GM12878 (cell line): Measurements from ENCODE around the gene DRAP1. TPM values are rescaled to one million over a fixed set of nuclear protein-coding genes. Genes with fewer than 3 reads are reported as not detected.
A peak's percentile ranks its signal among the peaks of the same experiment; 100 is the strongest.

ENCODE experiments used
- ATAC-seq: fragments of 200-7000 bp; cut with Tn5 transposase; 3 replicates; pipeline ENCODE4 v1.9.1; 2020; ENCODE audit warnings: mild to moderate bottlenecking, moderate library complexity
- BruUV-seq: library from RNA; stranded (reverse); fragments of 400-500 nt; replicated peaks from 2 replicates; lab custom pipeline; 2021; lab: Mats Ljungman, UMichigan
- CTCF ChIA-PET: fragments of 300-600 bp; sonication (Branson Sonifier 250); formaldehyde crosslinking; extraction: SDS; loops from one replicate; lab custom pipeline; 2021; ENCODE audit warnings: inconsistent platforms; lab: Yijun Ruan, JAX
- POLR2A ChIA-PET: fragments of 350-600 bp; formaldehyde crosslinking; extraction: SDS; loops from one replicate; lab custom pipeline; 2021; ENCODE audit warnings: inconsistent platforms; lab: Charles Lee
- RAD21 ChIA-PET: fragments of 300-600 bp; sonication (Branson Sonifier 250); formaldehyde crosslinking; loops from one replicate; lab custom pipeline; 2023; ENCODE audit warnings: antibody characterized with exemption; ENCODE audit not compliant: unreplicated experiment; lab: Charles Lee
- SMC1A ChIA-PET: fragments of 300-600 bp; sonication (Branson Sonifier 250); formaldehyde crosslinking; loops from one replicate; lab custom pipeline; 2023; ENCODE audit not compliant: unreplicated experiment, uncharacterized antibody; lab: Charles Lee
- DNase-seq: peaks from one replicate; pipeline ENCODE4 v3.0.0-alpha.2; 2011; ENCODE audit warnings: low read depth, low spot score
- FAIRE-seq: peaks from 3 replicates; lab custom pipeline; 2011; peaks lifted over from hg19 to GRCh38; lab: Jason Lieb, UNC
- H2AFZ ChIP-seq: 2 replicates; pipeline ENCODE4 v1.6.0; 2011; ENCODE audit warnings: low read depth, low read length, control low read depth; ENCODE audit not compliant: control insufficient read depth
- H3K27ac ChIP-seq: 2 replicates; pipeline ENCODE4 v1.5.1; 2011; ENCODE audit warnings: control low read depth; ENCODE audit not compliant: control insufficient read depth, insufficient read depth
- H3K27me3 ChIP-seq, 2 experiments: replicated peaks in 1 of 2; 2 replicates each; pipeline versions ENCODE4 v1.6.0 to v1.6.1; 2011; ENCODE audit warnings: low read length in 1 of 2; ENCODE audit not compliant: control insufficient read depth in 2 of 2, insufficient read depth in 2 of 2
- H3K36me3 ChIP-seq, 2 experiments: 2 replicates each; pipeline ENCODE4 v1.5.1; 2011; ENCODE audit warnings: low read length in 1 of 2; ENCODE audit not compliant: control insufficient read depth in 2 of 2, insufficient read depth in 2 of 2
- H3K4me1 ChIP-seq: 2 replicates; pipeline ENCODE4 v1.6.1; 2011; ENCODE audit warnings: mild to moderate bottlenecking, low read length, moderate library complexity, mixed read lengths; ENCODE audit not compliant: control insufficient read depth, insufficient read depth
- H3K4me2 ChIP-seq: 2 replicates; pipeline ENCODE4 v1.6.0; 2011; ENCODE audit warnings: control low read depth; ENCODE audit not compliant: control insufficient read depth, insufficient read depth
- H3K4me3 ChIP-seq: fragments of 200-600 bp; sonication (generic); 2 replicates; pipeline ENCODE4 v1.5.1; 2016
- H3K79me2 ChIP-seq: 2 replicates; pipeline ENCODE4 v1.6.0; 2011; ENCODE audit warnings: low read length; ENCODE audit not compliant: control insufficient read depth, insufficient read depth
- H3K9ac ChIP-seq: 2 replicates; pipeline ENCODE4 v1.8.0; 2011; ENCODE audit warnings: low read length, control low read depth, mixed read lengths; ENCODE audit not compliant: control insufficient read depth, insufficient read depth
- H3K9me3 ChIP-seq: replicated peaks from 3 replicates; pipeline ENCODE4 v1.5.1; 2011; ENCODE audit warnings: mild to moderate bottlenecking, low read length; ENCODE audit not compliant: control insufficient read depth, insufficient read depth
- H4K20me1 ChIP-seq: 2 replicates; pipeline ENCODE4 v1.6.0; 2011; ENCODE audit not compliant: control insufficient read depth, insufficient read depth
- PAX5 ChIP-seq: IDR thresholded peaks from 2 replicates; pipeline ENCODE4 v1.6.1; 2011; ENCODE audit warnings: low read depth, low read length, borderline replicate concordance
- PML ChIP-seq: IDR thresholded peaks from 2 replicates; pipeline ENCODE4 v1.6.1; 2012; ENCODE audit warnings: low read length, inconsistent platforms
- RAD51 ChIP-seq: fragments of 450-650 bp; IDR thresholded peaks from 2 replicates; pipeline ENCODE4 v1.6.1; 2016; ENCODE audit warnings: moderate library complexity, mild to moderate bottlenecking, inconsistent platforms
- WGBS: methylation state at CpG from one replicate; pipeline ENCODE4 v1.1.6; 2016; ENCODE audit warnings: low lambda C conversion rate; ENCODE audit not compliant: insufficient replicate concordance, insufficient coverage; ENCODE audit errors: missing lambda C conversion rate; 5-methylcytosine and 5-hydroxymethylcytosine counted together
- in situ Hi-C: fragments of 300-500 bp; cut with MboI; formaldehyde crosslinking; loops from 9 replicates; pipeline ENCODE4 v1.14.3; 2018; ENCODE audit warnings: mixed read lengths
- intact Hi-C: fragments of 100-400 bp; cut with micrococcal nuclease; formaldehyde crosslinking; loops from one replicate; pipeline ENCODE4 v1.14.2; 2022; ENCODE audit not compliant: unreplicated experiment
- polyA plus RNA-seq, 11 experiments: library from polyadenylated mRNA; depleted of rRNA in 4 of 11; unstranded in 6 of 11; stranded (reverse) in 5 of 11; fragments of >200 nt; fragmentation: Nextera tagmentation in 4 of 11; fragmentation: Illumina TruSeq in 1 of 11; extraction: Ambion mirVana in 4 of 11; extraction: Trizol in 1 of 11; gene quantifications; 1 replicate in 1 of 11; 2 replicates in 10 of 11; pipeline versions ENCODE4 v1.2.1 to v1.2.3, GENCODE V29; 2011 to 2016; ENCODE audit warnings: inconsistent platforms in 2 of 11, missing spikeins in 2 of 11, low read depth in 1 of 11
- total RNA-seq, 4 experiments: library from RNA; depleted of rRNA in 3 of 4; stranded (reverse); fragments of >200 nt in 3 of 4; fragmentation: Illumina TruSeq in 1 of 4; extraction: Trizol in 1 of 4; gene quantifications; 2 replicates each; pipeline versions ENCODE4 v1.2.1 to v1.2.3, GENCODE V29; 2013 to 2021
- TF ChIP-seq, protein P1 (sequence below): fragments of 450-650 bp; IDR thresholded peaks from 2 replicates; pipeline ENCODE4 v1.6.1; 2017; ENCODE audit warnings: mild to moderate bottlenecking
- TF ChIP-seq, protein P2 (sequence below): IDR thresholded peaks from 2 replicates; pipeline ENCODE4 v1.6.1; 2011; ENCODE audit warnings: borderline replicate concordance, low read depth, mild to moderate bottlenecking, moderate library complexity, mixed read lengths, low read length; ENCODE audit not compliant: insufficient read depth; ENCODE audit errors: extremely low read length
- TF ChIP-seq, protein P3 (sequence below): fragments of 150-350 bp; IDR thresholded peaks from 2 replicates; pipeline ENCODE4 v1.6.1; 2016; ENCODE audit warnings: low read depth, low read length

Gene DRAP1
- total and polyA plus RNA-seq, 10 of the 15 experiments (the other 5 are each of a cell fraction or from before 2014, with no cell fraction given): 9.4 to 163 (median 114) TPM

DNA sequence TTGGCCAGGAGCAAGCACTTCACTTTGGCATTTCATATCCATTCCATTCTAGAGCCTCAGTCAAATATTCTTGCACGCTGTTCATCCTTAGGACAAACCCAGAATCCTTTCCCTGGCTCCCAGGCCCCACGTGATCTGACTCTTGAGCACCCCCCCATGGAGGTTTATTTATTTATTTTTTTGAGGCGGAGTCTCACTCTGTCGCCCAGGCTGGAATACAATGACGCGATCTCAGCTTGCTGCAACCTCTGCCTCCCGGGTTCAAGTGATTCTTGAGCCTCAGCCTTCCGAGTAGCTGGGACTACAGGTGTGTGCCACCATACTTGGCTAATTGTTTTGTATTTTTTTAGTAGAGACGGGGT lies 13.3 kb downstream of the DRAP1 start:
- TF ChIP-seq, protein P1, sequence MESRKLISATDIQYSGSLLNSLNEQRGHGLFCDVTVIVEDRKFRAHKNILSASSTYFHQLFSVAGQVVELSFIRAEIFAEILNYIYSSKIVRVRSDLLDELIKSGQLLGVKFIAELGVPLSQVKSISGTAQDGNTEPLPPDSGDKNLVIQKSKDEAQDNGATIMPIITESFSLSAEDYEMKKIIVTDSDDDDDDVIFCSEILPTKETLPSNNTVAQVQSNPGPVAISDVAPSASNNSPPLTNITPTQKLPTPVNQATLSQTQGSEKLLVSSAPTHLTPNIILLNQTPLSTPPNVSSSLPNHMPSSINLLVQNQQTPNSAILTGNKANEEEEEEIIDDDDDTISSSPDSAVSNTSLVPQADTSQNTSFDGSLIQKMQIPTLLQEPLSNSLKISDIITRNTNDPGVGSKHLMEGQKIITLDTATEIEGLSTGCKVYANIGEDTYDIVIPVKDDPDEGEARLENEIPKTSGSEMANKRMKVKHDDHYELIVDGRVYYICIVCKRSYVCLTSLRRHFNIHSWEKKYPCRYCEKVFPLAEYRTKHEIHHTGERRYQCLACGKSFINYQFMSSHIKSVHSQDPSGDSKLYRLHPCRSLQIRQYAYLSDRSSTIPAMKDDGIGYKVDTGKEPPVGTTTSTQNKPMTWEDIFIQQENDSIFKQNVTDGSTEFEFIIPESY: 0 out of 2 replicates have a peak, but pooled peaks have one; percentile 22
- no peak for TF ChIP-seq PAX5
- TF ChIP-seq, protein P2, sequence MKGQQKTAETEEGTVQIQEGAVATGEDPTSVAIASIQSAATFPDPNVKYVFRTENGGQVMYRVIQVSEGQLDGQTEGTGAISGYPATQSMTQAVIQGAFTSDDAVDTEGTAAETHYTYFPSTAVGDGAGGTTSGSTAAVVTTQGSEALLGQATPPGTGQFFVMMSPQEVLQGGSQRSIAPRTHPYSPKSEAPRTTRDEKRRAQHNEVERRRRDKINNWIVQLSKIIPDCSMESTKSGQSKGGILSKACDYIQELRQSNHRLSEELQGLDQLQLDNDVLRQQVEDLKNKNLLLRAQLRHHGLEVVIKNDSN: peak; percentile 16
- no peak for TF ChIP-seq PML
- TF ChIP-seq RAD51: peak; percentile 47; the same call in 1 of the 2 replicates
- TF ChIP-seq, protein P3, sequence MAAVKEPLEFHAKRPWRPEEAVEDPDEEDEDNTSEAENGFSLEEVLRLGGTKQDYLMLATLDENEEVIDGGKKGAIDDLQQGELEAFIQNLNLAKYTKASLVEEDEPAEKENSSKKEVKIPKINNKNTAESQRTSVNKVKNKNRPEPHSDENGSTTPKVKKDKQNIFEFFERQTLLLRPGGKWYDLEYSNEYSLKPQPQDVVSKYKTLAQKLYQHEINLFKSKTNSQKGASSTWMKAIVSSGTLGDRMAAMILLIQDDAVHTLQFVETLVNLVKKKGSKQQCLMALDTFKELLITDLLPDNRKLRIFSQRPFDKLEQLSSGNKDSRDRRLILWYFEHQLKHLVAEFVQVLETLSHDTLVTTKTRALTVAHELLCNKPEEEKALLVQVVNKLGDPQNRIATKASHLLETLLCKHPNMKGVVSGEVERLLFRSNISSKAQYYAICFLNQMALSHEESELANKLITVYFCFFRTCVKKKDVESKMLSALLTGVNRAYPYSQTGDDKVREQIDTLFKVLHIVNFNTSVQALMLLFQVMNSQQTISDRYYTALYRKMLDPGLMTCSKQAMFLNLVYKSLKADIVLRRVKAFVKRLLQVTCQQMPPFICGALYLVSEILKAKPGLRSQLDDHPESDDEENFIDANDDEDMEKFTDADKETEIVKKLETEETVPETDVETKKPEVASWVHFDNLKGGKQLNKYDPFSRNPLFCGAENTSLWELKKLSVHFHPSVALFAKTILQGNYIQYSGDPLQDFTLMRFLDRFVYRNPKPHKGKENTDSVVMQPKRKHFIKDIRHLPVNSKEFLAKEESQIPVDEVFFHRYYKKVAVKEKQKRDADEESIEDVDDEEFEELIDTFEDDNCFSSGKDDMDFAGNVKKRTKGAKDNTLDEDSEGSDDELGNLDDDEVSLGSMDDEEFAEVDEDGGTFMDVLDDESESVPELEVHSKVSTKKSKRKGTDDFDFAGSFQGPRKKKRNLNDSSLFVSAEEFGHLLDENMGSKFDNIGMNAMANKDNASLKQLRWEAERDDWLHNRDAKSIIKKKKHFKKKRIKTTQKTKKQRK: no peak
- no TSS peak for BruUV-seq
- intact Hi-C loops: no loop called here
- ChIA-PET CTCF (interaction anchor here (0.6 to 3.1 kb wide), 7 partner anchors 10 to 318 kb away, joined by 3 to 16 read pairs (median 8); partner anchors contain the start of genes CCDC85B and FIBP), SMC1A (interaction anchor here (1.3 to 1.7 kb wide), 3 partner anchors 10 to 45 kb away, joined by 3 to 4 read pairs (median 3); no protein-coding TSS in a partner anchor), POLR2A (interaction anchor here (1.1 to 2.1 kb wide), 2 partner anchors 10 to 28 kb away, joined by 3 to 6 read pairs; no protein-coding TSS in a partner anchor), RAD21 (interaction anchor here (1.3 to 2.2 kb wide), 2 partner anchors 13 to 48 kb away, joined by 3 to 8 read pairs; no protein-coding TSS in a partner anchor)
- in situ Hi-C loops: no loop called here
- no peak overlapping the region for H2AFZ ChIP-seq
- no peak for FAIRE-seq
- no peaks in the 10 kb centered on the region for H3K27me3 ChIP-seq
- no peaks in the 10 kb centered on the region for H3K36me3 ChIP-seq
- H3K4me3 ChIP-seq: no peak overlapping the region
- H3K9me3 ChIP-seq: no peaks in the 10 kb centered on the region
- no peaks in the 10 kb centered on the region for H3K79me2 ChIP-seq
- no peak overlapping the region for H3K4me2 ChIP-seq
- ATAC-seq: no peak
- H3K4me1 ChIP-seq: peaks cover 15% of the 10 kb centered on the region
- H4K20me1 ChIP-seq: no peaks in the 10 kb centered on the region
- 81% methylated on average over 9 of the region's 9 CpGs for WGBS
- no peak for DNase-seq
- H3K27ac ChIP-seq: no peak overlapping the region
- no peak overlapping the region for H3K9ac ChIP-seq
